HT1080 (cell line): ENCODE measurements around the gene ALDH4A1. TPM values are rescaled to one million over a fixed set of nuclear protein-coding genes. Genes with fewer than 3 reads are reported as not detected.
A peak's percentile ranks its signal among the peaks of the same experiment; 100 is the strongest.

Source experiments
- DNase-seq: peaks from one replicate; pipeline ENCODE4 v3.0.0-alpha.2; 2015; ENCODE audit warnings: low read depth
- total RNA-seq: library from RNA; depleted of rRNA; stranded (reverse); fragments of >200 nt; shearing (Covaris generic); gene quantifications from 2 replicates; pipeline ENCODE4 v1.2.3, GENCODE V29; 2014

ALDH4A1 gene
- total RNA-seq, 1 experiment from 2014 or later = 2.5 TPM

DNA sequence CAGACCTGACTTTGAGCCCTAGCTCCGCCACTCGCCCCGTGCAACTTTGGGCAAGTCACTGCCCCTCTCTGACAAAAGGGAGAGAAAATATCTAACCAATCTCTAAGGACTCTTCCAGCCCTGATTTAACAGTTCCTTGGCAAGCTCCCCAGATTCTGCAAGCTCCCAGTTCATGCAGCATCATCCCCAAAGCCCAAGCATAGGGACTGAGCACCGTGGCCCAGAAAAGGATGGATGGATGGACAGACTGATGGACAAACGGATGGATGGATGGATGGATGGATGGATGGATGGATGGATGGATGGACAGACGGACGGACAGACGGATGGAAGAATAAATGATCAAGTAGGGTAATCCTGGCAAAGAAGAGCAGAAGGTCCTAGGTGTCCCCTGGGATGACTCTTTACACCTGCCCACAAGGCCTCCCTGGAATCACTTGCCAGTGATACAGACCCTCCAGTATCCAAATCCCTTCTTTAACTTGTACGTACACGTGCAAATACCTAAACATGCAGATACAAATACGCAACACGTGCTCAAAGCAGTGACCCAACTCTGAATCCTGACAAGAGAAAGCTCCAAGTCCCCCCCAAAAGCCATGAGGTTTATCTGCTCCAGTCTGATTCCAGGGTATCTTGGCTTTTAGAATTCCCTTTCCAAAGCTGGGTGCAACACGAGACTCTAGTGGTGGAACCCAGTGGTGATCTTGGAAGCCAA is 38.1 kb upstream of the ALDH4A1 start:
- DNase-seq = no peak

DNA sequence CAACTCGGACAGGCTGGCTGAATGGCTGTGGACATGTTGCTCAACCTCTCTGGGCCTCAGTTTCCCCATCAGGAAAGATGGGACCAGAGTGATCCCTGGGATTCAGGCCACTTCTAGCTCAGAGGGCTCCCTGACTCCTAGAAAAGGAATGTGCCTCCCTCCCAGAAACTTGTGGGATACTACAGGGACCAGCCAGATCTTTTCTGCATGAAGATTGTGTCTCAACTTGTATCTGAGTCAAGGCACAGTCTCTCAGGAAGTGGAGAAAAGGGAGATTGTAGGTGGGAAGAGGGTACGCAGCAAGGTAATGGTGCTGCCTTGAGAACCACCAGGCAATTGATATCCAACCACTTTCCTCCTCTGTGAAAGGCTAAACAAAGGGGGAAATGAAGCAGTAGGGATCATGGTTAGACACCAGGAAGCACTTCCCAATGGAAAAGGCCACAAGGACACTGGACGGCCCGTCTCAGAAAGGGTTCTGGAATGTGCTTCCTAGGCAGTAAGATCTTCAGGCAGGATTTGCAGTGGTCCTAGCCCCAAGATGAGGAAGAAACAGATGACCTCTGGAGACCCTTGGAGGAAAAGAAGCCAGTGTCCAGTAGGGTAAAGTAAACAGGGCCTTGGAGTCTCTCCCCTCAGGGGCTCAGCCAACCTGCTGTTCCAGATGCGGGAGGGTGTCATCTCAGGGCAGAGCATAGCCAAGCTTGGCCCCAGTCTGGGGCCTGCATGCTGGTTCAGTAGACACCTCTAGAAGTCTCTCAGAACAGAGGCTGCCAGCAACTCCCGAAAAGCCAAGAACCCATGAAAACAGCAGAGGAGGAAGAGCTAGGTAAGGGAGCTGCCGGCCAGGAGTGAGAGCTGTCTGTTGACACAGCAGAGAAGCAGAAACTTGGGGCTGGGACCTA is 37.3 kb upstream of the ALDH4A1 start:
- no peak for DNase-seq

DNA sequence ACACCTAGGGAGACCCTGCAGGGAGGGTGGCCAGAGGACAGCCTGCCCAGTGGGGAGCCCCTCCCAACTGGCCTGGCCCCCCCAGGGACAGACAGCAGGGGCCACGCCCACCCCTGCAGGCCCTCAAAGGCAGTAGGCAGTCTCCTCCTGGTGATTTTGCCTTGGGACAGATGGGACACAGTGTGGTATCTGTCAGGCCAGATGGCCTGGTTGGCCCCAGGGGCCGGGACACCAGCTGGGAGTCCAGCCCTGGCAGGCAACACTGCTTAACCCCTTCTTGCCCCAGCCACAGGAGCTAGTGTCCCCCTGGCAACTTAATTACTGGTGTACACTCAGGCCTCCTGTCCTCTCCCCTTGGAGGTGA is 36.3 kb upstream of the ALDH4A1 start:
- no peak for DNase-seq

DNA sequence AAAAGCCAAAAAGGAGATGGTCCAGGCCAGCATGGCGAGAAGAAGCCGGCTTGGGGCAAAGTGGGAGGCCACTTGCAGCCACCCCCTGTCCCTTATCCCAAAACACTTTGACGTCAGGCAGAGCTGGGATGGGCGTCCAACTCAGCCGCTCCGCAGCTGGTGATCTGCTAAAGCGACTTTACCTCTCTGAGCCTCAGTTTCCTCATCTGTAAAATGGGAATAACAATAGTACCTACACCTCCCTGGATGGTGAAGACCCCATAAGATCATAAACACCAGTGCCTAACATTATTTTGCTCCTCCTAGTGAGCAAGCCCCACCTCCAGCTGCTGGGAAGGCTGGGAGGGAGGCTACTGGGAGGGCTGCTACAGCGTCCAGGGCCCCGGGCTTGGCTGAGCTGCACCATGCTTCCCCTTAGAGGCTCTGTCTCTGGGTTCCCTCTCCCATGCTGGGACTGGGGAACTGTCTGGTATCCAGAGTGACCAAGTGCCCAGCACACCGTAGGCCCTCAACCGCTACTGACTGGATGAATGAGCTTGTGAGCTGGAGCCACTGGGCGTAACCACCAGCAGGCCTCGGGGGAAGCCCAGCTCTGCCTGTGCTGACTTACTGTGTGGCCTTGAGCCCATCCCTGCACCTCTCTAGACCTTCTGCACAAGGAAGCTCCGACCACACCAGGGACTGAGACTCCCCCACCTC is 35.8 kb upstream of the ALDH4A1 start:
- DNase-seq = no peak

DNA sequence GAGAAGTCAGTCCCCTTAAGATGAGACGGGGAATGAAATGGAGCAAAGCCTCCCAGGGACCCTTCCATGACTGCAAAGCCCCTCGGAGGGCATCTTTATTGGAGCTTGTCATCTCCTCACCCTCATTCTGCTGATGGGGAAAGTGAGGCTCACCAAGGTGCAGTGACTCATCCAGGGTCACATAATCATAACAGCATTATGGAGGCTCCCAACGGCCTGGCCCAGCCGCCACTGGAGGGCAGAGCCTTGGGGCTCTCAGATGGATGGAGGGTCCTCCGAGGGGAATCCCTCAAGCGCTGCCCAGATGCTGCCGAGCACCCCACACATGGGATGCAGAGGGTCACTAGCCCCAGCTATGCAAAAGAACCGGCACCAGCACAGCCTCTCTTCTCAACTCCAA is 35.2 kb upstream of the ALDH4A1 start:
- DNase-seq = no peak

DNA sequence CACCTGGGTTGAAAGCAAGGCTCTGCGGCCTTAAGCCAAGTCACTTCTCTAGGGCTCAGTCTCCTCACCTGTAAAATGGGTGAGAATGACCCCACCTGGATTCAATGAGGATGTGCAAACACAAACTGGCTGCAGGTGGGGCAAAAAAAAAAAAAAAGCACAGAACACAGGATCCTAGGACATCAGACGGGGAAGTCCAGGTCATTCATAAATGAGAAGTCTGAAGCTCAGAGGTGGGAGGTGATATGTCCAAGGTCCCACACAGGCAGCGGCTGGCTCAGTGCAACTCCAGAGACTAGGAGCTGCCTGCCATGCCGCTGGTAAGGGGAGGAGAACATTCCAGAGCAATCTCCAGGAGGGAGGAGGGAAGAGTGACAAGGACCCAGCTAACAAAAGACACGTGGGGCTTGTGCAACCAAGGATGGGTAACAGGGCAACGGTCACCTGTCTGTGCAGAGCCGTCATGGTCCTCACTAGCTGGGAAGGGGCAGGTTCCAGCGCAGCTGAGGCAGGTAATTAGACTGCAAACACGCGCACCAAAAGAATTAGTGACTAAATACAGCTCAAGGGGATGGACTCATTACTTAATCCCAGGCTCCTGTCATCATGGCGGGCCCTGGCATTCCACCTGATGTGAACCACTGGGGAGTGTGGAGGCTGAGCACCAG is 34.6 kb upstream of the ALDH4A1 start:
- DNase-seq = no peak

DNA sequence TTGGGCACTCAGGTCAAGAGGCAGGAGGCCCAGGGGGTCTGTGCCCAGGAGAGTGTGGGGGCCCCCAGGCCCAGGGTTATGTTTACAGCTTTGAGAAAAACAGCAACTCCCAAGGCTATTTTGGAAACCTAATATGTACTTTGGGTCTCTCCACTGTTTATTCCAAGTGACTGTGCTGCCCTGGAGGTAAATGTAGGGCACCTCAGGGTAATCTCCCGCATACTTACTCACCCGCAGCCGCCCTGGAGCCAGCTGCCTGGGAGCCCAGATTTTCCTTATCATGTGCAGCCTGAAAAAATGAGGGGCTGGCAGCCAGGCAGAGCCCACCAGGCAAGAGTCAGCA is 34.1 kb upstream of the ALDH4A1 start:
- no peak for DNase-seq

DNA sequence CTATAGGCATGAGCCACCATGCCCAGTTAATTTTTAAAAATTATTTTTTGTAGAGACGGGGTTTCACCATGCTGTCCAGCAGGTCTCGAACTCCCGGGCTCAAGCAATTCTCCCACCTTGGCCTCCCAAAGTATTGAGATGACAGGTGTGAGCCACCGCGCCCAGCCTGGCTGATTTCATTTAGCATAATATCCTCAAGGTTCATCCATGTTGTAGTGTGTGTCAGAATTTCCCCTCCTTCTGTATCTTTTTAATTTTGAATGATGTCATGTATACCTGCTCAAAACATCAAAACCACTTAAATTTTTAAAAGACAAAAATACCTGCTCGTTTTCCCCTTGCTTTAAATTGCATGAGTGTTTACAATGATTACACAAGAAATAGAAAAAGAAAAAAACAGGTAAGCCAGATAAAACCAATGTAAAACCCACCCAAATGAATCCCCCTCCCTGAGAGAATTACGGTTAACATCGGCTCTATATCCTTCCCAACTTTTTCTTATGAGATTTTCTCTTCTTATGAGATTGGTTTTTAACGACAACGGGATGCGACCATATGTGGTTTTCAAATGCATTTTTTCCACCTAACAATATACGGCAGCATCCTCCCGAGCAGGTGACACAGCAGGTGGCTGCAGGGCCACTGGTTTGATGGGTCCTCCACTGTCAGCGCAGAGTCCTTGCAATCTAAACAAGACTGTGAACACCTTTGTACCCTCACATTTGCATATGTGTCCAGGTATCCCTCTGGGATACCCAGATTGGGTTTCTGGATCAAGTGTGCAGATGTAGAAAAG is 32.0 kb upstream of the ALDH4A1 start:
- DNase-seq = no peak

DNA sequence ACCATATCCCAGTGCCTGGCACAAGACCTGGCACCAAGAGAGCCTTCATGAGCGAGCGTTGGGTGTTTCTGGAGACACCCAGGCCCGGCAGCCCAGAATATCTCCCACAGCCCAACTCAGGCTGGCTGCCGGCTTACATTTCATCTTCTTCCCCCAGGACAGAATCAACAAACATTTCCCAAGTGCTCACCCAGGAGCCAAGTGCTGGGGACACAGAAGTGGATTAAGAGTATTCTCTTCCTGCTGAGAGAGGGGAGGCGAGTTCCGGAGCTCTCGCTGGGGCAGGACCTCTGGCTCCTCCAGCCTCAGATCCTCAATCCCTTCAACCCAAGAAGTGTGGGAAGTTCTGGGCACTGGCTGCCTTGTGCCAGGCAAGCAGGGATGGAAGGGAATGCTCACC is 30.5 kb upstream of the ALDH4A1 start:
- DNase-seq = no peak

DNA sequence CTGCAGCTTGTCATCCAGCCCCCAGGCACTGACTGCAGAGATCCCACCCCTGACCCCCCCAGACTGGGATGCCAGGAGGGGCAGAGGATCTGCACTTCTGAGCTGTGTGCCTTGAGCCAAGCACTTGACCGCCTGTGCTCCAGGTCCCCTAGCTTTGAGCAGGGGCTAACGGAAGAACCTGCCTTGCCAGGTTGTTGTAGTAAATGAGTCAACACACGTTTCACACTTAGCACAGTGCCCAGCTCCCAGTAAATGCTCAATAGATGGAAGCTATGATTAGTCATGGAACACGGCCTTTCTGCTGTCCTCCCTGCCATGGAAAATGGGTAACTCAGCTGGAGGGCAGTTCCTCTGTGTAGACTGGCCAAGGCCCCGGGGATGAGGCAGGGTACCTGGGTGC is 30.0 kb upstream of the ALDH4A1 start:
- DNase-seq = peak; percentile 47

DNA sequence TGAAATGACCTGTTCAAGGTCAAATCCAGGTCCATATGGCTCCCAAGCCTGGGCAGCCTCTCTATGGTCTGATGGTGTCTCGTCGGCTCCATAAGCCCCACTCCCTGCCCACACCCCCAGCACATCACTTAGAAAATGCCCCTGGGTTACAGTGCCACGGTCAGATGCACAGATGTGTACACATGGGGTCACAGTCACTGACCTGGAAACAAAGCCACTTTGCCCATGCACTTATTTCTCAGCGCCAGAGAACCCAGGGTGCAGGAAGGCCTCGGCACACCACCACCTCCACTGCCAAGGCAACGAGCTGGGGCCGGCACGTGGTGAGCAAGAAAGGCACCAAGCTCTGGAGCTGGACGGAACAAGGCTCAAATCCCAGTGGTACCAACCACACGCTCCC is 29.4 kb upstream of the ALDH4A1 start:
- DNase-seq = no peak

DNA sequence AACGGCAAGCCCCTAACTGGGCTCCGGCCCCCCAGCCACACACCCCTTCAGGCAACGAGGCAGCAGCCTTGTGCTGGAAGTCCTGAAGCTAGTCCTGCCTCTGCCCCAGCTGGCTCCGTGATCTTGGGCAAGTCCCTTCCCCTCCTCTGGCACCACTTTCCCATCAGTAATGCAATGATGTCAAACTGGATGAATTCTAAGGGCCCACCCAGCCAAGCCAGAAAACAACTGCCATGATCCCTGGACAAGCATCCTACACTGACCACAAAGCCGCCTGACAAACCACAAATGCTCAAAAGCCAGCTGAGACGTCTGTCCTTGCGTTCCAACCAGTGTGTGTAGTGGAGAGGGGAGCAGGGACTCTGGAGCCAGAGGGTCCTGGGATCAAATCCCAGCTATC is 27.3 kb upstream of the ALDH4A1 start:
- DNase-seq = peak; percentile 45

DNA sequence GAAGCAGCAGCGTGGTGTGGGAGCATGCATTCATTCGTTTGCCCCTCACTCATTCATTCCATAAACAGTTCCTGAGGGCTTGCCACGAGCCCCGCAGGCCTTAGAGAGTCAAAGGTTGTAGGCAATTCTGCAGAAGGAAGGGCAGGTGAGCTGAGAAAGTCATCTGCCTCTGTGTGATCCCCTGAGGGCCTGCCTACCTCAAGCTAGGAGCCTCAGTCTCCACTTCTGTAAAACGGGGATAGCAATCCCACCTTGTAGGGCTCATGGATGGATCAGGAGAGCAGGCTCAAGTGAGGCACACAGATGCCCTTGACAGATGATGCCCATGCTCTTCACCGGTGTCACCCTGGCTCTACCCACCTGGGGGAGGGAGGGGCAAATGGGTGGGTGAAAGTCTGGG is 26.6 kb upstream of the ALDH4A1 start:
- no peak for DNase-seq

DNA sequence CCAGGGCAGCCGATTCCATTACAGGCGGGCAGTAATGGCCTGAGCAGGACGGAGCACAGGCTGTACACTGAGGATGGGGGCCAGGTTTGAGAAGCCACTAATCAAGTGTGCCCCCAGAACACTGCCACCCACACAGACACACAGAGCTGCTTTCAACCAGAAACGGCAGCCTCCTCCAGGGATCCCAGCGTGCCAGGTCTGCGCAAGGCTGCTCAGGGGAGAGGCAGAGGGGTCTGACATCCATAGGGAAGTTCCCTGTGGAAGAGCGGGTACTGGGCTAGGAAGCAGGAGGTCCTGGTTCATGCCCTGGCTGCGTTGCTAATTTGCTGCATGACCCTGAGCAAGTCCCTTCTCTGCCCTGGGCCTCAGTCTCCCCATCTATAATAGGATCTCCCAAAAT is 26.1 kb upstream of the ALDH4A1 start:
- no peak for DNase-seq

DNA sequence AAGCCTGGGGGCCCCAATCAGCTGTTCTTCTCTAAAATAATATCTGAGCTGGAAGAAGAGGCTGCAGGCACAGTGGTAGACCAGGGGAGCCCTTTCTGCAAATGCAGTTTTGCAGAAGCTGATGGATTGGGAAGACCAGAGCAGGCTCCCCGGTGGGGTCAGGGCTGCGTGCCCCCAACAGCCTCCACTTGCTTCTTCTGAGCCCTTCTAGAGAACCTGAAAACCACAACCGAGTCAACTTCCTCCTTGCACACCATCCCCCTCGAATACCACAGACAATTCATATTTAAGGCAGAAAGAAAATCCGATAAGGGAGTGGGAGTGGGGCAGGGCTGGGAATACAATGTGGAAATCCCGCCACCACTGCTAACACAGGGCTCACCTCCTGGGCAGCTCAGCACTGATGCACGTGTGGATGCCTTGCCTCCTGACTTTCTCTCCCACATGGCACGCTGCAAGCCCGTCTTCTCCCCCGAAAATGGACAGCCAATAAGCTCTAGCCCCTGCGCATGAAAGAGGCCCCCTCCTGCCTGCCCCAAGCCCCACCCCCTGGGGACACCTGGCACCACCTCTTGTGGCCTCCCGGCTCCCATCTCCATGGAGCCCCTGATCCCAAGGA is 25.4 kb upstream of the ALDH4A1 start:
- peak; percentile 92 for DNase-seq

DNA sequence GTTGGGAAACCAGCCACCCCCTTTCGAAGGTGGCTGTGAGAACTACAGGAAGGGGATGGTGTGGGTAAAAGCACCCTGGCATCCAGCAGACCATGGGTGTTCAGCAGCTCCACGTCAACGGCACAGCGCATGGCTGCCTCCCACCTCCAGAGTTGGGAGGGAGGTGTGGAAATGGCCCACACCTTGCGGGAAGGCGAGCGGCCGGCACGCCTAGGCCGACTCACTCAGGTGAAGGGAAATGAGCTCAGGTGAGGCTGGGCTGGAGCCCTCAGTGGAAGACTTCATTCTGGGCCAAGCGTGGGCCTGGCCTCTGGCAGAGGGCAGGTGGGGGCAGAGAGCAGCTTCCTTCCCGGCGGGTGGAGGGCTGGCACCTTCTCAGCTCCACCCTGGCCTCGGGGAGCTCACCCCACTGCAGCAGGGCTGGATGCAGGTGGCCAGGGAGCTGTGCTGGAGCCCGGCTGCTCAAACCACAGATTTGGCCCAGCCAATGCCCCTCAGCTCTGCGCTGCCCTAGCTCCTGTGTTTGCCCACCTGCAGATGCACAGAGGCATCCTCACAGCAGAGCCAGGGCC is 24.8 kb upstream of the ALDH4A1 start:
- no peak for DNase-seq

DNA sequence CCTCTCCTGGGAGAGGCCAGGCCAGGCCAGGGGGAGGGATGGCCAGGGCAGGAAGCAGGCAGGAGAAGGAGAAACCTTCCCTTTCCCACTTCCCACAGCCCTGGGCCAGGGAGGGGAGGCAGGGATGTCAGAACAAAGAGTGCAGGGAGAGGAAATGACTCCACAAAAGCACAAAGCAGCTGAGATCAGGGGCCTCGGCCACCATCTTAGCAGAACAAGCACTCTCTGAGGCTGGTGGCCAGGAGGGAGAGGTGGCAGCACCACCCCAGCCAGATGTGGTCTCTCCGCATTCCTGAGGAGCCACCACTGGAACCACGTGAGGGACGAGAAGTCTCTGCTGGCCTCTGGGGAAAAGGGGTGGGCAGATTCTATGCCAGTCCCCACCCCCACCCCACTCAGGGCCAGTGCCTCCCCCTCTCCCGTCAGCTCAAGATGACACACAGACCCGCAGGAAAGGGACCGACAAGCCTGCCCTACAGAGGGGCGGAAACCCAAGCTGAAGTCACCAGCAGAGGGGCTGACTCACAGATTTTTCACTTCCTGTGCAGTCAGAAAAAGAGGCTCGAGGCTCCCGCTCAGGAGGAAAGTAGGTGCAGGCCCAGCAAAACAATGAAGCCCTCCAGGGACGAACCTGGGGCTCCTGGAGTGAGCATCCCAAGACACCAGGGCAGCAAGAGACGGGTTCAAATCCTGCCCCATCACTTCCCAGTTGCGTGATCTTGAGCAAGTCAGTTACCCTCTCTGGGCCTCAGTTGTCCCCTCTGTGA is 24.1 kb upstream of the ALDH4A1 start:
- DNase-seq = peak; percentile 98

DNA sequence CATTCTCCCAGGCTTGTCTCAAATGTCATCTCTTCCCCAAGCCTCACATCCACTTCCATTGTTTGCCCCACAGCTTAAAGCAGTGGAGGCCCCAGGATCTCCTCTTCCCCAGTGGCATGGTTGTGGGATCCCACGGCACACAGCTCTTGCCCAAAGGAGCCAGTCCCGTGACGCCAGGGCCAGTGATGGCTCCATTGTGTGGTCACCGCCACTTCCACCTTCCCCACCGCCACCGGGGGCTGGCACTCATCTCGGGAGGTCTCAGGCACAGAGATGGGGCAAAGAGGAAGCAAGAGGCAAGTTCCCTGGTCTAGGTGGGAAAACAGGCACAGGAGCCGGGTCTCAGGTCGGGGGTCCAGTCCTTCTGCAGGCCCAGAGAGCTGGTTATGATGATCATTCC is 22.9 kb upstream of the ALDH4A1 start:
- DNase-seq = no peak

DNA sequence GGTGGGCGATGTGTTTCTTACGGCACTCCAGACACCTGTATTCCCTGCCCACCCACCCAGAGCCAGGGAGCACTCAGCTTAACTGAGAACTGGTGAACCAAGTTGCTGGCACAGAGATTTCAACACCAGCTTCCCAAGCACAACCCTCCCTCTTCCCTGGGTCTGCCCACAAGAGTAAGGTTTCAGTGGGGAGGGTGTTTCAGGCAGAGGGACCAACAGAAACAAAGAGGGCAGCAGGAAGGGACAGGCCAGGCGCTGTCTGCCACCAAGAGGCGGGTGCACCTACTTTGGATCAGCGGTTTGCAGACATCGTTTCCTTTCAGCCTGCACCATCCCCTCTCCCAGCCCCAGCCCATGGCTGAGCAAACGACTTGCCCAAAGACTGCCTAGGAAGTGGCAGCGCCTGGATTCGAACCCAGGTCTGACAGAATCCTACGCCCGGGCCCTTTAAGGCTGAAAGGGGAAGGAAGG is 21.9 kb upstream of the ALDH4A1 start:
- DNase-seq = no peak
